Common myeloid progenitor, CD34-positive (primary cell): ENCODE data around the gene NAPB.

ENCODE experiments used
- CTCF ChIA-PET: fragments of 350-600 bp; sonication (Branson Sonifier 250); formaldehyde crosslinking; loops from one replicate; lab custom pipeline; 2021; ENCODE audit warnings: antibody characterized with exemption; lab: Charles Lee
- POLR2A ChIA-PET: fragments of 350-600 bp; sonication (Branson Sonifier 250); formaldehyde crosslinking; loops from one replicate; lab custom pipeline; 2021; ENCODE audit warnings: antibody characterized with exemption; lab: Charles Lee
- DNase-seq, 3 donors: peaks; one replicate each; pipeline versions ENCODE4 v3.0.0 to v3.0.0-alpha.2; 2013
- H3K27ac ChIP-seq, 2 experiments: 1 replicate in 1 of 2; 2 replicates in 1 of 2; pipeline ENCODE4 v1.7.0; 2013; ENCODE audit warnings: inconsistent platforms in 2 of 2, low read length in 2 of 2, mild to moderate bottlenecking in 2 of 2, low read depth in 1 of 2, moderate library complexity in 1 of 2; ENCODE audit not compliant: severe bottlenecking in 2 of 2, insufficient read depth in 1 of 2, poor library complexity in 1 of 2
- H3K27me3 ChIP-seq, 5 experiments: replicated peaks in 2 of 5; 1 replicate in 3 of 5; 2 replicates in 2 of 5; pipeline versions ENCODE4 v1.6.1 to v1.7.0; 2013; ENCODE audit warnings: low read length in 4 of 5, mild to moderate bottlenecking in 2 of 5, moderate library complexity in 2 of 5, inconsistent platforms in 1 of 5; ENCODE audit not compliant: insufficient read depth in 5 of 5, control insufficient read depth in 4 of 5
- H3K36me3 ChIP-seq, 4 experiments: 1 replicate in 2 of 4; 2 replicates in 2 of 4; pipeline versions ENCODE4 v1.6.1 to v1.7.0; 2013; ENCODE audit warnings: low read length in 3 of 4, control low read depth in 1 of 4, mild to moderate bottlenecking in 1 of 4; ENCODE audit not compliant: control insufficient read depth in 4 of 4, insufficient read depth in 4 of 4
- H3K4me1 ChIP-seq, 4 experiments: 1 replicate in 3 of 4; 2 replicates in 1 of 4; pipeline versions ENCODE4 v1.6.1 to v1.7.1; 2013; ENCODE audit warnings: low read length in 3 of 4, mild to moderate bottlenecking in 3 of 4, control low read depth in 1 of 4, inconsistent platforms in 1 of 4, moderate library complexity in 1 of 4; ENCODE audit not compliant: control insufficient read depth in 4 of 4, insufficient read depth in 4 of 4; ENCODE audit errors: control extremely low read depth in 1 of 4
- H3K4me3 ChIP-seq, 7 experiments: 1 replicate in 4 of 7; 2 replicates in 3 of 7; pipeline versions ENCODE4 v1.5.1 to v1.7.0; 2013; ENCODE audit warnings: mild to moderate bottlenecking in 7 of 7, low read length in 6 of 7, moderate library complexity in 6 of 7, inconsistent platforms in 2 of 7, low read depth in 2 of 7, control low read depth in 1 of 7; ENCODE audit not compliant: insufficient read depth in 4 of 7, control insufficient read depth in 1 of 7; ENCODE audit errors: extremely low read depth in 1 of 7
- H3K9me3 ChIP-seq, 5 experiments: 1 replicate in 4 of 5; 2 replicates in 1 of 5; pipeline versions ENCODE4 v1.6.1 to v1.7.1; 2013; ENCODE audit warnings: low read length in 4 of 5, mild to moderate bottlenecking in 2 of 5, inconsistent platforms in 1 of 5, low read depth in 1 of 5, moderate library complexity in 1 of 5; ENCODE audit not compliant: control insufficient read depth in 4 of 5, insufficient read depth in 2 of 5; ENCODE audit errors: control extremely low read depth in 1 of 5
- WGBS: methylation state at CpG from one replicate; pipeline ENCODE4 v1.1.5; 2013; ENCODE audit not compliant: insufficient coverage; 5-methylcytosine and 5-hydroxymethylcytosine counted together

The NAPB gene

GRCh38 chr20:23371496-23371895 lies 49.8 kb downstream of the NAPB start:
- Histone ChIP-seq H3K36me3 (peaks cover 25 to 88% (median 63%) of the 10 kb centered on the region in 4 experiments), H3K27ac (no peak overlapping the region), H3K4me1 (peaks cover 0 to 6% (median 2%) of the 10 kb centered on the region in 4 experiments), H3K4me3 (no peak overlapping the region), H3K27me3 (no peaks in the 10 kb centered on the region), H3K9me3 (peaks cover 0 to 8% (median 0%) of the 10 kb centered on the region in 5 experiments)
- CTCF ChIA-PET = interaction anchor here (0.7 to 1.2 kb wide), 2 partner anchors 13 to 16 kb away, joined by 3 to 4 read pairs; no protein-coding TSS in a partner anchor
- no peak for DNase-seq
- POLR2A ChIA-PET = no interaction called here
- 100% methylated on average over 1 of the region's 4 CpGs for WGBS

- CTCF ChIA-PET = interaction anchor here (1.1 to 2.9 kb wide), 5 partner anchors 10 to 27 kb away, joined by 3 to 12 read pairs (median 4); no protein-coding TSS in a partner anchor
- WGBS = 100% methylated on average over 2 of the region's 3 CpGs
These were observed 50.4 kb downstream of the NAPB start for GRCh38 chr20:23370873-23371272.

GRCh38 chr20:23370274-23370673 lies 51.0 kb downstream of the NAPB start:
- Histone ChIP-seq H3K4me1 (peaks cover 5 to 16% (median 12%) of the 10 kb centered on the region in 4 experiments), H3K36me3 (peaks cover 20 to 84% (median 58%) of the 10 kb centered on the region in 4 experiments), H3K27ac (no peak overlapping the region), H3K4me3 (no peak overlapping the region), H3K27me3 (no peaks in the 10 kb centered on the region), H3K9me3 (peaks cover 0 to 2% (median 0%) of the 10 kb centered on the region in 5 experiments)
- ChIA-PET CTCF (interaction anchor here (1.1 to 2.9 kb wide), 5 partner anchors 10 to 26 kb away, joined by 3 to 12 read pairs (median 4); no protein-coding TSS in a partner anchor), POLR2A (interaction anchor here (0.5 kb wide), 1 partner anchor 15 kb away, joined by 4 read pairs; no protein-coding TSS in a partner anchor)
- DNase-seq = no peak
- 94% methylated on average over 5 of the region's 5 CpGs for WGBS

More at GRCh38 chr20:23370873-23371272, 50.4 kb downstream of the NAPB start:
- H3K27me3 ChIP-seq = no peaks in the 10 kb centered on the region
- H3K9me3 ChIP-seq = peaks cover 0 to 8% (median 0%) of the 10 kb centered on the region in 5 experiments
- no peak overlapping the region for H3K4me3 ChIP-seq
- no peak overlapping the region for H3K27ac ChIP-seq
- H3K4me1 ChIP-seq = peaks cover 4 to 12% (median 8%) of the 10 kb centered on the region in 4 experiments
- DNase-seq = no peak
- H3K36me3 ChIP-seq = peaks cover 21 to 84% (median 59%) of the 10 kb centered on the region in 4 experiments
- POLR2A ChIA-PET = no interaction called here

GRCh38 chr20:23369072-23369823 lies 52.0 kb downstream of the NAPB start:
- Histone ChIP-seq H3K4me1 (peaks cover 5 to 16% (median 12%) of the 10 kb centered on the region in 4 experiments), H3K27me3 (no peaks in the 10 kb centered on the region), H3K9me3 (no peaks in the 10 kb centered on the region), H3K4me3 (no peak overlapping the region), H3K36me3 (peaks cover 19 to 84% (median 55%) of the 10 kb centered on the region in 4 experiments), H3K27ac (no peak overlapping the region)
- CTCF ChIA-PET = interaction anchor here (2.9 kb wide), 1 partner anchor 22 kb away, joined by 12 read pairs; no protein-coding TSS in a partner anchor
- 94% methylated on average over 14 of the region's 14 CpGs for WGBS
- no peak for DNase-seq
- POLR2A ChIA-PET = interaction anchor here (0.5 kb wide), 1 partner anchor 51 kb away, joined by 3 read pairs; no protein-coding TSS in a partner anchor

GRCh38 chr20:23368316-23369071 lies 52.8 kb downstream of the NAPB start:
- no peak for DNase-seq
- peaks cover 17 to 77% (median 50%) of the 10 kb centered on the region in 4 experiments for H3K36me3 ChIP-seq
- ChIA-PET CTCF (interaction anchor here (2.9 kb wide), 1 partner anchor 23 kb away, joined by 12 read pairs; no protein-coding TSS in a partner anchor), POLR2A (interaction anchor here (0.5 kb wide), 1 partner anchor 51 kb away, joined by 3 read pairs; no protein-coding TSS in a partner anchor)
- peaks cover 7 to 21% (median 16%) of the 10 kb centered on the region in 4 experiments for H3K4me1 ChIP-seq
- no peaks in the 10 kb centered on the region for H3K9me3 ChIP-seq
- H3K4me3 ChIP-seq = no peak overlapping the region
- H3K27ac ChIP-seq = no peak overlapping the region
- no peaks in the 10 kb centered on the region for H3K27me3 ChIP-seq
- 80% methylated on average over 1 of the region's 2 CpGs for WGBS

- Histone ChIP-seq H3K27me3 (no peaks in the 10 kb centered on the region), H3K4me1 (peaks cover 11 to 28% (median 23%) of the 10 kb centered on the region in 4 experiments), H3K27ac (no peak overlapping the region), H3K9me3 (no peaks in the 10 kb centered on the region), H3K4me3 (no peak overlapping the region), H3K36me3 (peaks cover 15 to 70% (median 43%) of the 10 kb centered on the region in 4 experiments)
- DNase-seq = no peak
- POLR2A ChIA-PET = no interaction called here
- CTCF ChIA-PET = no interaction called here
These were observed 53.5 kb downstream of the NAPB start for GRCh38 chr20:23367770-23368169.
